ENCODE data around the gene TNFRSF21.
"Not testable (repeated sequence)": the region's sequence is repeated elsewhere in the genome, so short reads cannot be mapped to it uniquely, and the experiment has no call there.

TNFRSF21 gene

DNA sequence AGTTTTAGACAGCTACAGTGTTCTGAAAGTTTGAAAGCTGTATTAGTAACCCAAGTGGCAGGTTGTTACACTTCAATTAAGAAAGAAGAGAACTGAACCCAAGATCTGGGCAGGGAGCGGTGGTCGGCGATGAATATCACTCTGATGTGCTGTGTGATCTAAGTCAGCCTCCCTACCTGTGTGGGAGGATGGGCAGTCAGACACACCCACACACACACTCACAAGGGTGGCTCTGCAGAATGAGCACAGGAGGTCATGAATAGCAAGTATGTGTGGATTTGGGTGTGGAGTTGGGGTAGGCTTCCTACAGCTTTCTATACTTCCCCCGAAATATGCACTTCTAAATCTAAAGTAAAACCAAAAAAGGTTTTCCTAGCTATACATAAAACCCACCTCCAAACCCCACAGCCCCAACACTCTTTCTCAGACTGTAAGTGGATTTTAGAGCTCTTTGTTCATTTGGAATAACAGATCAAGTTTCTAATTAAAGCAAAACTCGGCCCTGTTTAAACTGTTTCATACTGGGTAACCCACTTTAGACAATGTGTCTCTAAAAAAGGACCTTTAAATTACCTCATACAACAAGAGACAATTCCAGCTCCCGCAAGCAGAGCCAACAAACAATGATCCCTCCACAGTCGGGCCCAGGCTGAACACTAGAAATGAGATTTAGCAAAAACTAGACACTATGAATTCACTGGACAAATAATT, 19.4 kb downstream of the TNFRSF21 start:
- no peaks in the 10 kb centered on the region for H3K36me3 Mint-ChIP-seq (ENCODE audit: low read depth)
- peaks cover 6% of the 10 kb centered on the region for H3K9me3 Mint-ChIP-seq
- no peak overlapping the region for H3K4me3 Mint-ChIP-seq
- no peaks in the 10 kb centered on the region for H3K4me1 Mint-ChIP-seq (ENCODE audit: low read depth)
- no peaks in the 10 kb centered on the region for H3K27me3 Mint-ChIP-seq (ENCODE audit: low read depth)
- H3K27ac Mint-ChIP-seq = no peak overlapping the region
- DNase-seq (ENCODE audit: low spot score) = no peak

DNA sequence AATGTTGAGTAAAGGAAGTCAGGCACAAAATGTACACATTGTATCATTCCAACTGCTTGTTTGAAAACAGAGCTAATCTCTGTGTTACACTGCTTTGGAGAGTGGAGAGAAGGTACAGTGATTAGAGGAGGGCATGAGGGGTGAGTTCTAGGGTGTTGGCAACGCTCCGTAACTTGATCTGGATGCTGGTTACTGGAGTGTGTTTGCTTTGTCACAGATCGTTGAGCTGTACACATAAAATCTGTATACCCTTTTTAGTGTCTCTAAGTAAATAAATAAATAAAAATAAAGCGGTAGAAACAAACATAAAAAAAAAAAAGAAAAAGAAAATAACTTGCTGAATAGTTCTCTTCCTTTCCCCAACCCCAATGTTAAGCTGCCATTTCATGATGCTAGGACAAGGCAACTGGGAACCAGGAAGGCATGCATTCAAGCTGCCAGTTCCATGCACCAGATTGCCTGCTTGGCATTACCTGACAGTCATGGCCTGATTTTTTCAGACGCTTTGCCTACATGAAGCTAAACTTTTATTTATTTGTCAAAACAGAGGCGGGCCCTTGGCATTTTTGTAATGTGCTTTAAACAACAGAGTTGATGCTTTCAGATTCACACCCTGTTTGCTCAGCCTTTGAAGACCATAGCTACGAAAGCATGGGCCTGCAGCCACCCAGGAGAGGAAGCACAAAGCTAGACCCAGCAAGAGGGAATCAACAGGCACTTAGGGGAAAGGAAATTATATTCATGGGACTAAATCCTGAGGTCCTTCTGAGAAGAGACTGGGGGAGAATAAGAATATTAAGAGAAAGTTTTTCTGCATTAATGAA, 21.2 kb downstream of the TNFRSF21 start:
- H3K36me3 Mint-ChIP-seq (ENCODE audit: low read depth) = no peaks in the 10 kb centered on the region
- H3K27me3 Mint-ChIP-seq (ENCODE audit: low read depth) = no peaks in the 10 kb centered on the region

DNA sequence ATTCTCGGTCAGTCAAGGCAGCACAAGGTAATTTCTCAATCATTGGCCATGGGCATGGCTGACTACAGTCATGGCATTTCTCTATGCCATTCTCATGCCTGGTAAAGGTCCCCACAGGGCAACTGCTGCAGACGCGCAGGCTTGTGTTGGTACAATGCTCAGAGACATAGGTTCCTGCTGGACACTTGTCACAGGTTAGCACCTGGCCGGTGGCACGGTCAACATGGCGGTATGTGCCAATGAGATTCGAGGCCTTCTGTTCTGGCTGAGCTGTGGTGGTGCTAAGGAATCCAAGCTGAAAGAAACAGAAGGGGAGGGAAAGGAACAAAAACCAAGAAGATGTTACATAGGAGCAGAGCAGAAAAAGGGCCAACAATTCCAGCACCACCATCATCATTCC, 23.4 kb downstream of the TNFRSF21 start:
- Mint-ChIP-seq H3K27me3 (ENCODE audit: low read depth) (no peaks in the 10 kb centered on the region), H3K27ac (no peak overlapping the region), H3K4me3 (no peak overlapping the region), H3K36me3 (ENCODE audit: low read depth) (no peaks in the 10 kb centered on the region), H3K4me1 (ENCODE audit: low read depth) (no peaks in the 10 kb centered on the region), H3K9me3 (peaks cover 6% of the 10 kb centered on the region)
- no peak for DNase-seq (ENCODE audit: low spot score)

More for the DNA sequence above, 21.2 kb downstream of the TNFRSF21 start:
- peaks cover 6% of the 10 kb centered on the region for H3K9me3 Mint-ChIP-seq
- no peak overlapping the region for H3K4me3 Mint-ChIP-seq
- H3K27ac Mint-ChIP-seq = no peak overlapping the region
- H3K4me1 Mint-ChIP-seq (ENCODE audit: low read depth) = no peaks in the 10 kb centered on the region
- DNase-seq (ENCODE audit: low spot score) = no peak

DNA sequence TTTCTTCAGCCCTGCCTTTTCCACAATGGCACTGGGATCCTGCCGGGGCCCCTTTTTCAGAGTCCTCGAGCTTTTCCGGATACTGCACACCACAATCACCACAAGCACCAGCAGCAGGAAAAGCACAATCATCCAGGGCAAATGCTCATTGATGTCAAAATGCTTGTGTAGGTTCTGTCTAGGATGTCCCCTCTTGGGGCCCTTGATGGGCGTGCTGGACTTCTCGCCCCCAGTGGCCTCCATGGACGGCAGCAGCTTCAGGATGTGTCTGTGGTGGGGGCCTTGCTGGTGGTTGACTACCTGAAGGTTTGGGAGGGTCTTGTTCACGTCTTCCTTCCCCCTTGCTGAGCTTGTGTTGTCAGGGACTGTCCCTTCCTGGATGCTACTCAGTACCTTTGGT, 25.7 kb downstream of the TNFRSF21 start:
- Mint-ChIP-seq H3K36me3 (ENCODE audit: low read depth) (no peaks in the 10 kb centered on the region), H3K4me3 (no peak overlapping the region), H3K27ac (no peak overlapping the region), H3K4me1 (ENCODE audit: low read depth) (no peaks in the 10 kb centered on the region), H3K9me3 (no peaks in the 10 kb centered on the region), H3K27me3 (ENCODE audit: low read depth) (no peaks in the 10 kb centered on the region)
- DNase-seq (ENCODE audit: low spot score) = no peak

DNA sequence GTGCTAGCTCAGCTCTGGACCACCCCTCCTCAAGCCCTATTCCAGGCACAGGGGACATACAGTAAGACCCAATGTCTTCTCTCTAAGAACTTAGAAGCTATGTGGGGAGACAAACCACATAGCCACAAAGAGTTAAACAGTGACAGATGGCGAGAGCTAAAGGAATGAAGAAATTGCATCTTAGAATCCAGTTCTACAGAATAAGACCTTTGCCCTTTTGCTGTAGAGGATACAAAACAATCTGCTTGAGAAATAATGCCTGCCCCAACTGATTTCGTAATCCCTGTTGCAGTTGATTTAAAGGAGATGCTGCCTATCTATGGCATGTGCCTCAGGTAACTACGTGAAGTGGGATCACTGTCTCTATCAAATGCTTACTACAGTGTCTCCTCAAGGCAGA, 31.2 kb downstream of the TNFRSF21 start:
- no peak for DNase-seq (ENCODE audit: low spot score)
- Mint-ChIP-seq H3K36me3 (ENCODE audit: low read depth) (no peaks in the 10 kb centered on the region), H3K4me1 (ENCODE audit: low read depth) (no peaks in the 10 kb centered on the region), H3K9me3 (no peaks in the 10 kb centered on the region), H3K4me3 (no peak overlapping the region), H3K27ac (no peak overlapping the region), H3K27me3 (ENCODE audit: low read depth) (no peaks in the 10 kb centered on the region)

DNA sequence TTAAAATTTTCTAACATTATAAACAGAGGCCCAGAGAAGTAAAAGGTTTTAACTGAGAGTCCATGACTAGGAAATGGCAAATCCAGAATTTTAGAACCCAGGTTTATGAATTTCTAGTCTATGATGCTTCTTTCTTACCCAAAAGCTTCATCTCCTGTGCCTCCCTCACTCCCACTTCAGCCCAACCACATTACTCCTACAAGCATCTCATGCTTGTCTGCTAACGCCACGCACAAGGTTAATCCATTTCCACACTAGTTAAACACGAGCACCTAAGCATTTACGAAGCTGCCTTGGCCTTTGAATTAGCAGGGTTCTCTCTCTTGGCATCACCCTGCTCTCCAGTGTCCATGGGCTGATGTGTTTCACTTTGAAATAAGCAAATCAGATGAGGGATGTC, 32.0 kb downstream of the TNFRSF21 start:
- H3K4me3 Mint-ChIP-seq = no peak overlapping the region
- no peaks in the 10 kb centered on the region for H3K4me1 Mint-ChIP-seq (ENCODE audit: low read depth)
- H3K27ac Mint-ChIP-seq = no peak overlapping the region
- no peaks in the 10 kb centered on the region for H3K36me3 Mint-ChIP-seq (ENCODE audit: low read depth)
- no peaks in the 10 kb centered on the region for H3K27me3 Mint-ChIP-seq (ENCODE audit: low read depth)
- H3K9me3 Mint-ChIP-seq = no peaks in the 10 kb centered on the region
- DNase-seq (ENCODE audit: low spot score) = no peak

DNA sequence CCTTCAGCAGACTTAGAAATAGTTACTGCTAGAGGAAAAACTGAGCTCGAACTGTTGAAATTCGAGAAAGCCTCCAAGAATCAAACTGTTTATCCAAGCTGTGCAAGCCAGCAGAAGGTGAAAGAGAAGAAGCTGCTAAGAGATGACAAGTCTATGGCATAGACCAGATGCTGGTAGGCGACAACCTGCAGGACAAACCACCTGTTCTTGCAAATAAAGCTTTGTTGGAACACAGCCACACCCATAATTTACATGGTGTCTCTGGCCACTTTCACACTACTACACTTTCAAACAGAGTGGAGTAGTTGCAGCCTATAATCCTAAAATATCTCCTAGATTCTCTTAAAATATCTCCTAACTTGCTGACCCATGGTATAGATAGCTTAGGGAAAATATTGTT, 33.3 kb downstream of the TNFRSF21 start:
- Mint-ChIP-seq H3K4me3 (no peak overlapping the region), H3K4me1 (ENCODE audit: low read depth) (no peaks in the 10 kb centered on the region), H3K9me3 (no peaks in the 10 kb centered on the region), H3K36me3 (ENCODE audit: low read depth) (no peaks in the 10 kb centered on the region), H3K27me3 (ENCODE audit: low read depth) (no peaks in the 10 kb centered on the region), H3K27ac (no peak overlapping the region)
- no peak for DNase-seq (ENCODE audit: low spot score)

DNA sequence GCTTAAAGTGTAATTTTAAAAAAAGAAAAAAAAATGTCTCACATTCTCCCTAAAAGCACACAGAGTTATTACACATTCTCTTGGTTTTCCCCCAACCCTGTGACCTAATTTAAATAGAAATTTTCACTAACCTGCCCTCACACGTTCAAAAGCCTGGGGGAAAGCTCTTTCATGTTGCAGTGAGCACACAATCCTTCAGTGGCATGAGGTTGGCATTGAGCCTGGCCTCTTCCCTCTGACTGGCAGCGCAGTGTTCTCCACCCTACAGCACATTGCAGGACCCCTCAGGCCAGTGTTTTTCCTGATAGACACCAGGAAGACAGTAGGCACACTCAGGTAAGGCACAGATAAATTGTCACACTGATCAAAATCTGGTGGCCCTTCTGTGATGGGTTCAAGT, 34.1 kb downstream of the TNFRSF21 start:
- no peaks in the 10 kb centered on the region for H3K9me3 Mint-ChIP-seq
- no peaks in the 10 kb centered on the region for H3K36me3 Mint-ChIP-seq (ENCODE audit: low read depth)
- H3K4me3 Mint-ChIP-seq = no peak overlapping the region
- H3K27ac Mint-ChIP-seq = no peak overlapping the region
- no peaks in the 10 kb centered on the region for H3K4me1 Mint-ChIP-seq (ENCODE audit: low read depth)
- DNase-seq (ENCODE audit: low spot score) = no peak
- peaks cover 4% of the 10 kb centered on the region for H3K27me3 Mint-ChIP-seq (ENCODE audit: low read depth)

DNA sequence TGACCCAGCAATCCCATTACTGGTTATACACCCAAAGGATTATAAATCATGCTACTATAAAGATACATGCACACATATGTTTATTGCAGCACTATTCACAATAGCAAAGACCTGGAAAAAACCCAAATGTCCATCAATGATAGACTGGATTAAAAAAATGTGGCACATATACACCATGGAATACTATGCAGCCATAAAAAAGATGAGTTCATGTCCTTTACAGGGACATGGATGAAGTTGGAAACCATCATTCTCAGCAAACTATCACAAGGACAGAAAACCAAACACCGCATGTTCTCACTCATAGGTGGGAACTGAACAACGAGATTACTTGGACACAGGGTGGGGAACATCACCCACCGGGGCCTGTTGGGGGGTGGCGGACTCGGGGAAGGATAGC, 34.6 kb downstream of the TNFRSF21 start:
- not testable (repeated sequence) for H3K27ac Mint-ChIP-seq; H3K9me3 Mint-ChIP-seq; H3K36me3 Mint-ChIP-seq (ENCODE audit: low read depth); H3K4me3 Mint-ChIP-seq; H3K27me3 Mint-ChIP-seq (ENCODE audit: low read depth); H3K4me1 Mint-ChIP-seq (ENCODE audit: low read depth); DNase-seq (ENCODE audit: low spot score)

DNA sequence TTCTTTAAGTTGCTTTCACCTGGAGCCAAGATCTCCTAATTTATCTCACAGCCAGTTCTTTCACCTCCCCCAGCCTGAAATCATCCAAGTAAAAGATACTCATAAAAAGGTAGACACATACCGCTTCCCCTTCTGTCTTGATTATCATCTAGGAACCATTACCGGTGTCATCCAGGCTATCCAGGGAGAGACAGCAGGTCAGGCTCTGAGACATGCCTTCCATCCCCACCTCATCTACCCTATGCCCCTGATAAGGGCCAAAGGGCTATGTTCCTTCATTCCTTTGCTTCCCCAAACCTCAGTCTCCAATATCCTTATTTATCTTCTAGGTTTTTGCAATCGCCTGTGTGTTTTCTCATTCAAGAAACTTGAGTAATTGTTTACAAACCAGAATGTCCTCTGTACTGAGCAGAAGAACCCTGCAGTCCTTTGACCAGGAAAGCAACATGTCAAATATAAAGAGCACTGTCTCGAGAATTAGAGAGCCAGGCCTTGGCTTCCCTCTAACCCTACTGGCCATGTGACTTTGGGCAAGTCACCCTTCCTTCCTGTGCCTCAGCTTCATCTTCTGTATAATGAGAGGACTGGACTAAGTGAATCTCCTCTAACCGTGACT, 41.0 kb downstream of the TNFRSF21 start:
- H3K27me3 Mint-ChIP-seq (ENCODE audit: low read depth) = peaks cover 4% of the 10 kb centered on the region
- no peak overlapping the region for H3K27ac Mint-ChIP-seq
- H3K4me3 Mint-ChIP-seq = no peak overlapping the region
- no peak for DNase-seq (ENCODE audit: low spot score)
- H3K9me3 Mint-ChIP-seq = no peaks in the 10 kb centered on the region
- H3K36me3 Mint-ChIP-seq (ENCODE audit: low read depth) = no peaks in the 10 kb centered on the region
- no peaks in the 10 kb centered on the region for H3K4me1 Mint-ChIP-seq (ENCODE audit: low read depth)

DNA sequence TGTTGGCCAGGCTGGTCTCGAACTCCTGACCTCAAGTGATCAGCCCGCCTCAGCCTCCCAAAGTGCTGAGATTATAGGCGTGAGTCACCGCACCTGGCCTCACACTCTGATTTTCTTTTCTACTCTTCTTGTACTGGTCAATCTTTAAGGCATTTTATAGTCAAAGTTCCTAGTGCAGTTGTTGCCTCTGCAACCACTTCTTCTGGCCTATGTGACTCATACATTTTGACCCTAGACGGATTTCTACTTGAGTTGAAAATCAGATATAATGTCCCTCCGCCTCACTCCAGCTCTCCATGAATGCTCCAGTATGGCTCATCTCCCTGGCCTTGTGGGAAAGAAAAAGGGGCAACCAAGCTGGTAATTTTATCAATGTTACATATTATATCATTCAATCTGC, 42.4 kb downstream of the TNFRSF21 start:
- no peak for DNase-seq (ENCODE audit: low spot score)
- H3K27ac Mint-ChIP-seq = no peak overlapping the region
- no peak overlapping the region for H3K4me3 Mint-ChIP-seq
- peaks cover 4% of the 10 kb centered on the region for H3K27me3 Mint-ChIP-seq (ENCODE audit: low read depth)
- H3K9me3 Mint-ChIP-seq = no peaks in the 10 kb centered on the region
- no peaks in the 10 kb centered on the region for H3K36me3 Mint-ChIP-seq (ENCODE audit: low read depth)
- no peaks in the 10 kb centered on the region for H3K4me1 Mint-ChIP-seq (ENCODE audit: low read depth)

DNA sequence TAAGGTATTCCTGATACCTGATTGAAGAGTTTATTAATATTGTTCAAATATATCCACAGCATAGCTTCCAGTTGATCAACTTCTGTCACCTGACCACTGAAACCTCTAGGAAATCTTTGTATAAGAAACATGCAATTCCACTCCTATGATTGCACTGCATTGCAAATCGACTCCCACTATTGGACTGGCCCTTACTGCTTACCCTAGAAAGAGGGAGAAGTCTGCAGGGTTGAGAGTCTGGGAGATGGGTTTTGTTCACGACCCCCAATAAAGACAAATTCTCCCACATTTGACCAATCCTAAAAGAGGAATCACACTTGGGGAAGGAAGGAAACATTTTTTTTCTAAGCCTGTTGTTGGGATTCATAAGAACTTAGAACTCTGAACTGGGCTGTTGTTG, 43.7 kb downstream of the TNFRSF21 start:
- Mint-ChIP-seq H3K4me3 (no peak overlapping the region), H3K4me1 (ENCODE audit: low read depth) (no peaks in the 10 kb centered on the region), H3K36me3 (ENCODE audit: low read depth) (no peaks in the 10 kb centered on the region), H3K27ac (no peak overlapping the region), H3K9me3 (no peaks in the 10 kb centered on the region), H3K27me3 (ENCODE audit: low read depth) (peaks cover 2% of the 10 kb centered on the region)
- DNase-seq (ENCODE audit: low spot score) = no peak

DNA sequence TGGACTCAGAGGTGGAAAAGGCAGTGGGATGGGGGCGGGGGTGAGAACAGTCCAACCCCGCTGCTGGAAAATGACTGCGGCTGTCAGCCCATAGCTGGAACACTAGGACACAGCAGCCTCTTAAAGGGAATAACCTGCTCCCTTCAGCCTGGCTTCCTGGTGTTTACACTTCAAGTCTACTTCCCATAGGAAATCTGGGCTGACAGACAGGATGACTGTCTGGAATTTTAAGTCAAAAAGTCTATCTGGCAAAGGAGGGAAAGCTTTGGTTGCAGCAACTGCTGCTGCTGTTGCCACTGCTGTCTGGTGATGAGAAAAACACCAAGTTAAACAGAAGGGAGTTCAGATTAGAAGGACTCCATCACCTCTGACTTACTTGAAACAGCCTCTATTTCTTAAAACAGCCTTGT, 44.9 kb downstream of the TNFRSF21 start:
- Mint-ChIP-seq H3K9me3 (no peaks in the 10 kb centered on the region), H3K27ac (no peak overlapping the region), H3K36me3 (ENCODE audit: low read depth) (no peaks in the 10 kb centered on the region), H3K4me1 (ENCODE audit: low read depth) (no peaks in the 10 kb centered on the region), H3K27me3 (ENCODE audit: low read depth) (no peaks in the 10 kb centered on the region), H3K4me3 (no peak overlapping the region)
- no peak for DNase-seq (ENCODE audit: low spot score)

DNA sequence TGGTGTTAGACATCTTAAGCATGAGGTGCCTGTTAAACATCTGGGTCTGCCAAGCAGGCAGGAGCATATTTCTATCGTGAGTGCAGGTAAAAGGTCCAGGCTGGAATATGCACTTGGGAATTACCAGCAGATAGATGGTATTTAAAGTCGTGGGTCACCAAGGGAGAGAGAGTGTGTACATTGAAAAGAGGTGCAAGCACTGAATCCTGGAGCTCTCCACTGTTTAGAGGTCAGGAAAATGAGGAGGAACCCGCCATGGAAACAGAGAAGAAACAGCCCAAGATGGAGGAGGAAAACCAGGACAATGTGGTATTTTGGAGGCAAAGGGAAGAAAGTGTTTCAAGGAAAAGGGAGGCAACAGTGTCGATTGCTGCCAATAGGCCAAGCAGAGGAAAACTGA, 46.4 kb downstream of the TNFRSF21 start:
- Mint-ChIP-seq H3K4me1 (ENCODE audit: low read depth) (no peaks in the 10 kb centered on the region), H3K4me3 (no peak overlapping the region), H3K36me3 (ENCODE audit: low read depth) (no peaks in the 10 kb centered on the region), H3K27me3 (ENCODE audit: low read depth) (no peaks in the 10 kb centered on the region), H3K27ac (no peak overlapping the region), H3K9me3 (no peaks in the 10 kb centered on the region)
- DNase-seq (ENCODE audit: low spot score) = no peak

Data from T-helper 2 cell treated with Interferon-gamma antibody and Interleukin-4, amounts not matched to agents 5 μg/mL and 100 μg/mL, for 36 hours (primary cell).